B cell (primary cell): ENCODE results near the gene ACOX2. TPM values are rescaled to one million over a fixed set of nuclear protein-coding genes. Genes with fewer than 3 reads are reported as not detected.

ENCODE experiments used
- ATAC-seq: fragments of 200-7000 bp; cut with Tn5 transposase; one replicate; pipeline ENCODE4 v1.10.0; 2021; ENCODE audit warnings: low read depth, mild to moderate bottlenecking, moderate number of reproducible peaks, moderate library complexity
- CTCF ChIA-PET: fragments of 350-600 bp; sonication (Branson Sonifier 250); formaldehyde crosslinking; loops from one replicate; lab custom pipeline; 2021; ENCODE audit warnings: antibody characterized with exemption, inconsistent platforms; lab: Charles Lee
- POLR2A ChIA-PET: fragments of 350-600 bp; sonication (Branson Sonifier 250); formaldehyde crosslinking; loops from one replicate; lab custom pipeline; 2021; ENCODE audit warnings: antibody characterized with exemption; lab: Charles Lee
- DNase-seq: peaks from one replicate; pipeline ENCODE4 v3.0.0; 2013
- H2AFZ ChIP-seq: 2 replicates; pipeline ENCODE4 v1.6.1; 2012; ENCODE audit warnings: mild to moderate bottlenecking, low read depth, low read length; ENCODE audit not compliant: insufficient read depth, poor library complexity, severe bottlenecking
- H3K27ac ChIP-seq, 2 donors: 1 replicate in 1 of 2; 2 replicates in 1 of 2; pipeline ENCODE4 v1.5.1; 2012 to 2013; ENCODE audit warnings: low read length in 2 of 2, mild to moderate bottlenecking in 2 of 2, moderate library complexity in 1 of 2
- H3K27me3 ChIP-seq, 4 experiments: fragments of 200-600 bp in 1 of 4; sonication (generic) in 1 of 4; replicated peaks in 1 of 4; 1 replicate in 2 of 4; 2 replicates in 2 of 4; pipeline versions ENCODE4 v1.6.1 to v1.7.0; 2013 to 2016; ENCODE audit warnings: low read length in 3 of 4, mild to moderate bottlenecking in 2 of 4, mixed read lengths in 1 of 4, moderate library complexity in 1 of 4; ENCODE audit not compliant: insufficient read depth in 4 of 4, control insufficient read depth in 3 of 4; ENCODE audit errors: control extremely low read depth in 1 of 4
- H3K36me3 ChIP-seq, 2 experiments: replicated peaks in 1 of 2; 1 replicate in 1 of 2; 2 replicates in 1 of 2; pipeline versions ENCODE4 v1.6.1 to v1.7.1; 2013; ENCODE audit warnings: low read length in 1 of 2; ENCODE audit not compliant: insufficient read depth in 2 of 2, control insufficient read depth in 1 of 2; ENCODE audit errors: control extremely low read depth in 1 of 2, extremely low read depth in 1 of 2
- H3K4me1 ChIP-seq, 2 donors: fragments of 200-600 bp in 1 of 2; sonication (generic) in 1 of 2; 1 replicate in 1 of 2; 2 replicates in 1 of 2; pipeline versions ENCODE4 v1.5.1 to v1.6.1; 2013 to 2017; ENCODE audit warnings: low read length in 2 of 2; ENCODE audit not compliant: control insufficient read depth in 2 of 2, insufficient read depth in 2 of 2
- H3K4me2 ChIP-seq: replicated peaks from 2 replicates; pipeline ENCODE3; 2012; ENCODE audit warnings: mild to moderate bottlenecking, low read depth, low read length; ENCODE audit not compliant: poor library complexity, severe bottlenecking
- H3K4me3 ChIP-seq, 5 experiments: fragments of 200-600 bp in 1 of 5; sonication (generic) in 1 of 5; 1 replicate in 3 of 5; 2 replicates in 2 of 5; pipeline versions ENCODE4 v1.5.1 to v1.7.0; 2011 to 2016; ENCODE audit warnings: low read length in 4 of 5, mild to moderate bottlenecking in 4 of 5, low read depth in 2 of 5, control low read depth in 1 of 5, moderate library complexity in 1 of 5; ENCODE audit not compliant: insufficient read depth in 1 of 5; ENCODE audit errors: control extremely low read depth in 1 of 5, extremely low read depth in 1 of 5
- H3K79me2 ChIP-seq: fragments of 200-600 bp; sonication (generic); one replicate; pipeline ENCODE4 v1.6.0; 2016; ENCODE audit warnings: low read length; ENCODE audit not compliant: control insufficient read depth, insufficient read depth
- H3K9ac ChIP-seq: fragments of 200-600 bp; sonication (generic); 2 replicates; pipeline ENCODE4 v1.6.1; 2017; ENCODE audit warnings: mild to moderate bottlenecking, low read length, moderate library complexity
- H3K9me3 ChIP-seq, 3 donors: one replicate each; pipeline versions ENCODE4 v1.6.1 to v1.7.1; 2013; ENCODE audit warnings: low read length in 2 of 3; ENCODE audit not compliant: control insufficient read depth in 2 of 3, insufficient read depth in 1 of 3; ENCODE audit errors: control extremely low read depth in 1 of 3
- H4K20me1 ChIP-seq: 2 replicates; pipeline ENCODE4 v1.6.0; 2012; ENCODE audit warnings: mild to moderate bottlenecking, low read length; ENCODE audit not compliant: insufficient read depth, control insufficient read depth, poor library complexity, severe bottlenecking
- H3K27ac Mint-ChIP-seq: one replicate; pipeline ENCODE4 v1.8.0; 2021; ENCODE audit warnings: mixed read lengths
- H3K27me3 Mint-ChIP-seq: one replicate; pipeline ENCODE4 v1.8.0; 2021; ENCODE audit warnings: mixed read lengths
- H3K4me1 Mint-ChIP-seq: one replicate; pipeline ENCODE4 v1.8.0; 2021; ENCODE audit warnings: mixed read lengths
- H3K4me3 Mint-ChIP-seq: one replicate; pipeline ENCODE4 v1.8.0; 2021; ENCODE audit warnings: mixed read lengths
- H3K9me3 Mint-ChIP-seq: one replicate; pipeline ENCODE4 v1.8.0; 2022; ENCODE audit warnings: mixed read lengths; ENCODE audit not compliant: insufficient read depth
- CTCF ChIP-seq: fragments of 200-600 bp; IDR thresholded peaks from one replicate; pipeline ENCODE4 v1.8.0; 2022; ENCODE audit warnings: antibody characterized with exemption, mild to moderate bottlenecking
- EZH2 ChIP-seq: IDR thresholded peaks from 2 replicates; pipeline ENCODE4 v1.6.1; 2012; ENCODE audit warnings: borderline replicate concordance, low read depth, mild to moderate bottlenecking, moderate library complexity, low read length; ENCODE audit not compliant: insufficient read depth, poor library complexity, severe bottlenecking
- WGBS: methylation state at CpG from one replicate; pipeline ENCODE4 v1.1.5; 2013; ENCODE audit warnings: missing lambda C conversion rate; ENCODE audit not compliant: insufficient coverage; 5-methylcytosine and 5-hydroxymethylcytosine counted together
- intact Hi-C: fragments of 100-400 bp; cut with micrococcal nuclease; formaldehyde crosslinking; loops from one replicate; pipeline ENCODE4 v1.10.0; 2022
- polyA plus RNA-seq: library from polyadenylated mRNA; depleted of rRNA; stranded (reverse); fragments of >200 nt; gene quantifications from 2 replicates; pipeline ENCODE4 v1.2.3, GENCODE V29; 2012
- total RNA-seq, 2 donors: library from RNA; stranded (reverse); fragments of 120-200 nt in 1 of 2; gene quantifications; 1 replicate in 1 of 2; 2 replicates in 1 of 2; pipeline versions ENCODE4 v1.2.3 to v1.2.4, GENCODE V29; 2013 to 2022

Gene ACOX2
- total and polyA plus RNA-seq, 2 donors (not counting 1 experiment from before 2014, with no cell fraction given): not detected

DNA sequence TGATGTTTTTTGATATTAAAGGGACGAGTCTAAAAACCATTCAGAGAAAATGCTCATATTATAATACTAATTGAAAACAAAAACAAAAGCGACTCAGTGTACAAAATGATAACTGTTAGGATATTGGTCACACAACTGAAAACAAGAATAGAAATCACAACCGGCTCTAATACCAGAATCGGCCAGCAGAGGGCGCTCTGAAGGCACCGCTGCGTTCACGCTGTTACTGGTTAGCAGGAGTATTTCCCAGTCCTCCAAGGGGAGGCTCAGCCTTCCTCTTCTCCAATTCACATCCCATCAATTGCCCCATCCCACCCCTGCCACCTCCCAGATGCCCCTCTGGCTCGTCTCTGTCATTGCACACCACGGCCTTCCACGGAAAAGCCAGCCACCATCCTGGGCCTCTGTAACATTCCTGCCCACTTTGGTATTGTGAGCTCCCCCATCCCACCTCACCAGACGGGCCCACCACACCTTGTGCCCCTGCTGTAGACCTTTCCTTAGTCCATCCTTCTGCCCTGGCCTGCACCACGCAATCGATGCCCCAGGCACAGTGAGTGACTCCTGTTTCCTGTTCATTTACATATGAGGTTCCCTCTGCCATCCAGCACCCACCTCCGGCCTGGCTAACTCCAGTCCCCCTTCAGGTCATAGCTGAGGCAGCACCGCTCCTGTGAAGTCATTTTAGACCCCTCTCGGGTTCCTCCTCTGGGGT lies 31.7 kb upstream of the ACOX2 start:
- Mint-ChIP-seq H3K9me3 (no peaks in the 10 kb centered on the region), H3K4me3 (peak overlapping the region; percentile 80), H3K27me3 (no peaks in the 10 kb centered on the region), H3K4me1 (peaks cover 7% of the 10 kb centered on the region), H3K27ac (no peak overlapping the region)
- peaks cover 4 to 6% of the 10 kb centered on the region in 2 donors for H3K4me1 ChIP-seq
- TF ChIP-seq CTCF: peak; percentile 98
- TF ChIP-seq EZH2: no peak
- no peaks in the 10 kb centered on the region for H3K36me3 ChIP-seq
- POLR2A ChIA-PET: interaction anchor here (0.8 kb wide), 1 partner anchor 791 kb away, joined by 13 read pairs; no protein-coding TSS in a partner anchor
- no peaks in the 10 kb centered on the region for H3K79me2 ChIP-seq
- ATAC-seq (peak; percentile 56), DNase-seq (peak; percentile 70)
- H3K4me2 ChIP-seq: peak overlapping the region; percentile 62
- no peaks in the 10 kb centered on the region for H3K9me3 ChIP-seq
- peak overlapping the region; percentile 66 for H2AFZ ChIP-seq
- 32% methylated on average over 15 of the region's 17 CpGs for WGBS
- H3K27me3 ChIP-seq: no peaks in the 10 kb centered on the region
- peak overlapping the region; percentile 39 for H3K9ac ChIP-seq
- intact Hi-C loops: loop anchor here (1.0 kb wide), 1 partner anchor 62 kb away; no protein-coding TSS in a partner anchor
- H4K20me1 ChIP-seq: no peaks in the 10 kb centered on the region
- H3K27ac ChIP-seq: no peak overlapping the region
- H3K4me3 ChIP-seq: peak overlapping the region in 2 of 5 experiments; percentile 11 to 15
- CTCF ChIA-PET: interaction anchor here (0.6 to 10.3 kb wide), 15 partner anchors 8 to 1710 kb away, joined by 3 to 85 read pairs (median 3); partner anchors contain the start of genes FAM107A, HTD2 and RPP14

GRCh38 chr3:58567251-58567515 lies 30.2 kb upstream of the ACOX2 start:
- Histone ChIP-seq H3K79me2 (no peaks in the 10 kb centered on the region), H3K27ac (no peak overlapping the region), H3K9me3 (no peaks in the 10 kb centered on the region), H3K27me3 (peaks cover 0 to 4% (median 0%) of the 10 kb centered on the region in 4 experiments), H3K4me1 (peaks cover 4 to 6% of the 10 kb centered on the region in 2 donors), H3K36me3 (no peaks in the 10 kb centered on the region), H4K20me1 (no peaks in the 10 kb centered on the region), H2AFZ (no peak overlapping the region), H3K4me2 (no peak overlapping the region), H3K4me3 (no peak overlapping the region), H3K9ac (no peak overlapping the region)
- H3K27me3 Mint-ChIP-seq: peaks cover 7% of the 10 kb centered on the region
- DNase-seq: no peak
- ChIA-PET CTCF (interaction anchor here (0.8 to 10.3 kb wide), 7 partner anchors 8 to 260 kb away, joined by 3 to 85 read pairs (median 3); partner anchors contain the start of genes HTD2 and KCTD6), POLR2A (no interaction called here)
- intact Hi-C loops: no loop called here
- no peaks in the 10 kb centered on the region for H3K9me3 Mint-ChIP-seq
- no peak for ATAC-seq
- 100% methylated on average over 2 of the region's 7 CpGs for WGBS
- no peak overlapping the region for H3K4me3 Mint-ChIP-seq
- H3K4me1 Mint-ChIP-seq: peaks cover 7% of the 10 kb centered on the region
- no peak for TF ChIP-seq CTCF
- TF ChIP-seq EZH2: no peak
- no peak overlapping the region for H3K27ac Mint-ChIP-seq
